HG03064 (cell line): ENCODE data around the gene MAP2K2.
"Not testable (repeated sequence)": the region's sequence is repeated elsewhere in the genome, so short reads cannot be mapped to it uniquely, and the experiment has no call there.

Source experiments
- ATAC-seq: cut with Tn5 transposase; IDR thresholded peaks from one replicate; pipeline ENCODE4 v1.9.1; 2021; ENCODE audit warnings: low read depth; ENCODE audit not compliant: unreplicated experiment

The MAP2K2 gene

DNA sequence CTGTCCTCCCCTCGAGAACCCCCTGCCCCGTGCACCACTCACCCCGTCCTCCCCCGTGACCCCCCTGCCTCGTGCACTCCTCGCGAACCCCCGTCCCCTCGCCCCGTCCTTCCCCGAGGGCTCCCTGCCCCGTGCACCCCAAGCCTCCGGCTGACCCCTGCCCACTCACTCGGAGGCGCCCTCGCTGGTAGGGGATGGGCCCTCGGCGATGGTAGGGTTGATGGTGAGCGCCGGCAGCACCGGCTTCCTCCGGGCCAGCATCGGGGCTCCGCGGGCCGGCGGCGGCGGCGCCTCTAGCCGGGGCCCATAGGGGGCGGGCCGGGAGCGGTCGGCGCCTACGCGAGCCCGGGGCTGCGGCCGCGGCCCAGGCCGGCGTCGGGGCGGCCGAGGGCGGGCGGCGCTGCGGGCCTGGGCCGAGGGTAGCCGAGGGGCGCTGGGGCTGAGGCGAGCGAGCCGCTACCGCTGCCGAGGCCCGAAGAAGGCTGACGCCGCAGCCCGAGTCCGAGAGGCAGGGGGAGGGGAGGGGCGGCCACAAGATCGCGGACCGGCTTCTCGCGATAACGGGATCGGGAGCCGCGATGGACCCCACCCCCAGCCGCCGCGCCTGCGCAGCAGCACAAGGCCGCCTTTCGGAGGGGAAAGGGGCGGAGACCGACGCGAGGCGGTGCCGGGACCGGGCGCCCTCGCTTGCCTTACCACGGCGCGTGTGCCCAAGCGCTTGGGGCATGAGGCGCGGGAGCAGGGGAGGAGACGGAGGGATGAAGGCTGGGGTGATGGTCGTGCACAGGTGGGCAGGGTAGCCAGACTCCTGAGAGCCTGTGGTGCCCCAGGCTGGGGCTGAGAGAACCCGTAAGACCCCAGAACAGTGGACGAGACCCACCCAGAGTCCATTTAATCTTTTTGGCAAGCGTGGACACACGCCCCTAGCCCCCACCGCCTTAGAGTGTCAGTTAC lies at the start of gene MAP2K2:
Gene MAP2K2, minus strand, starts transcription at position 508 of the 954 bp plus-strand sequence. Its CDS starts 247 bp downstream, at position 261.
- ATAC-seq: no peak

DNA sequence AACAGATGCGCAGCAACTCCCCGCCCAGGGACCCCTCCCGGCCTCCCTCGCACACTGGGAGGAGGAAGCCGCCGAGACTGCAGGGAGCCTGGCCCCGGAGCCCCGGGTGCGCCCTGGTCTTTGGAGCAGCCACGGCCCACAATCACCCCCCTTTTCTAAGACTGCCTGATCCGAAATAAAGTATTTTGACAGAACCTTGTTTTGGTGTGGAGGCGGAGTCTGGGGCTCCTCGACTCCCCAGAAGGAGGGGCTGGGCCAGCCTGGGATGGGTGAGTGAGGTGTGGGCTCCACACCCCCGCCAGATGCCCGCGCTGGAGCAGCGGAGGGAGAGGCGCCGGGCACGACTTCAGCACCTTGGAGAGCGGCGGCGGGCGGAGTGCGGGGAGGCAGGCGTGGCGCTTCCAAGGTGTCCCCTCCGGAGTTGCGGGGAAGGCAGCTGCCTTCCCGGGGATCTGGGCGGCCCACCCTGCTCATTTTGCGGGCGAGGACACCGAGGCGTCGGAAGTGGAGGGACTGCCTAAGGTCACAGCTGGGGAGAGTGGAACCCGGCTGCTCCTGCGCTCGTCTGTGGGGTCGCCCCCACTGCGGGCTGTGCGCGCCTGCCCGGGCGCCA lies 49.0 kb upstream of the MAP2K2 start:
- ATAC-seq: no peak

GRCh38 chr19:4171676-4172075 lies 47.8 kb upstream of the MAP2K2 start:
- ATAC-seq: no peak

DNA sequence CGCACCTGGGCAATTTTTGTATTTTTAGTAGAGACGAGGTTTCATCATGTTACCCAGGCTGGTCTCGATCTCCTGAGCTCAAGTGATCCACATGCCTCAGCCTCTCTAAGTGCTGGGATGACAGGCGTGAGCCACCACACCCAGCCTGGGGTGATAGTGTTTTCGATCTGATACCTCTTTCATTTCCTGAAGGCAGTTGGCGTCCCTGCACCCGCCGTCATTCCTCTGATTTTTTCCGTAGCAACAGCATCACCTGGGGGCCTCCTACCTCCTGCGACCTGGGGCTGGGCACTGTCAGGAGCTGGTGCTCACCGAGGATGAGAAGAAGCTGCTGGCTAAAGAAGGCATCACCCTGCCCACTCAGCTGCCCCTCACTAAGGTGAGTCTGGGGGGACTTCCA lies 40.3 kb upstream of the MAP2K2 start:
- ATAC-seq: no peak

- no peak for ATAC-seq
Observed at GRCh38 chr19:4161415-4162077, 37.6 kb upstream of the MAP2K2 start.

DNA sequence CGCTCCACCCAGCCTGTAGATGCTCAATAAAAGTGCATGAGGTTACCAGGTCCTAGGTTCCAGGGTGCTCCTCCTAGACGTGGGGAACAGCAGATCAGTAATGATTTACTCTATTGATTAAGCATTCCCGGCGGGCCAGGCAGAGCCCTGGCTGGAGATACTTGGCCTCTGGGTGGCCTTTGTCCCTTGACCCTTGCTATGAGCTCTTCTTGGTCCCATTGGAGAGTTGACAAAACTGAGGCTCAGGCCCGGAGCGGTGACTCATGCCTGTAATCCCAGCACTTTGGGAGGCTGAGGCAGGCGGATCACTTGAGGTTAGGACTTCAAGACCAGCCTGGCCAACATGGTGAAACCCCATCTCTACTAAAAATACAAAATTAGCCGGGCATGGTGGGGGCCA lies 34.0 kb upstream of the MAP2K2 start:
- ATAC-seq: not testable (repeated sequence)

- ATAC-seq: no peak
Observed at GRCh38 chr19:4157164-4157563, 33.2 kb upstream of the MAP2K2 start.

- ATAC-seq: no peak
Observed at GRCh38 chr19:4154571-4155312, 30.8 kb upstream of the MAP2K2 start.

- no peak for ATAC-seq
Observed at GRCh38 chr19:4152241-4152998, 28.5 kb upstream of the MAP2K2 start.

GRCh38 chr19:4151623-4152022 lies 27.7 kb upstream of the MAP2K2 start:
- ATAC-seq: no peak

DNA sequence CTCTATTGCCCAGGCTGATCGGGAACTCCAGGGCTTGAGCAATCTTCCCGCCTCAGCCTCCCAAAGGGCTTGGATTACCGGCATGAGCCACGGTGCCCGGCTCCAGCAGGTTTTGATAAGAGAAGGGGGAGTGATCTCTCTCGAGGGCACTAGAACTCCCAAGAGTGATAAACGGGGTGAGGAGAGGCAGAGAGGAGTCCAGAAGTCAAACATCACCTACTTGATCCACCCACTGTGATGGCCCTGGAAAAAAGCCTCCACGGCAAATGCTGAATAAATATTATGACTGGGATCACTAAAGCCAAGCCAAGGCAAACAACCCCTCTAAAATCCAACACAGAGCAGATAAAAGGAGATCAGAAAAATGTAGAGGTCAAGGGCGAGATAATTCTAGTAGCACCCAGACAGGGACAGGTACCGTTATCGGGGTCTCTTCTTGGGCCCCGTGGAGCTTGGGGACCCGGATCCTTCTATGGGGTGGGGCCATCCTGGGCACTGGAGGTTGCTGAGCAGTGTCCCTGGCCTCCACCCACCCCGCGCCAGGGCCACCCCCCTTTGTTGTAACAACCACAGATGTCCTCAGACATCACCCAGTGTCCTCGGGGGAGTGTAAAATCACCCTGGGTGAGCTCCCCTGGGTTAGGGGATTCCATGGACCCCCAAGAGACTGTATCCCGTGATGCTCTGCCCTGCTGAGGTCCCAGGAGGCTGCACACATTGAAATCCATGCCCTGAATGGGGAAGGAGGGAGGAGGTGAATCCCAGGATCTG lies 25.8 kb upstream of the MAP2K2 start:
- ATAC-seq: no peak

- ATAC-seq: no peak
Observed at GRCh38 chr19:4144666-4145249, 20.8 kb upstream of the MAP2K2 start.

DNA sequence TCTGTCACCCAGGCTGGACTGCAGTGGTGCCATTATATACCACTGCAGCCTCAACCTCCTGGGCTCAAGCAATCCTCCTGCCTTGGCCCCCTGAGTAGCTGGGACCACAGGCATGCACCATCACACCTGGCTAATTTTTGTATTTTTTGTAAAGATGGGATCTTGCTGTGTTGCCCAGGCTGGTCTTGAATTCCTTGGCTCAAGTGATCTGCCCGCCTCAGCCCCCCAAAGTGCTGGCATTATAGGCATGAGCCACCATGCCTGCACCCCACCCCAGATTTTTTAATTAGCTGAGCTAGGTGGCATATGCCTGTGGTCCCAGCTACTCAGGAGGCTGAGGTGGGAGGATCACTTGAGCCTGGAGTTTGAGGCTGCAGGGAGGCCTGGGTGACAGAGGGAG lies 19.0 kb upstream of the MAP2K2 start:
- ATAC-seq: not testable (repeated sequence)

DNA sequence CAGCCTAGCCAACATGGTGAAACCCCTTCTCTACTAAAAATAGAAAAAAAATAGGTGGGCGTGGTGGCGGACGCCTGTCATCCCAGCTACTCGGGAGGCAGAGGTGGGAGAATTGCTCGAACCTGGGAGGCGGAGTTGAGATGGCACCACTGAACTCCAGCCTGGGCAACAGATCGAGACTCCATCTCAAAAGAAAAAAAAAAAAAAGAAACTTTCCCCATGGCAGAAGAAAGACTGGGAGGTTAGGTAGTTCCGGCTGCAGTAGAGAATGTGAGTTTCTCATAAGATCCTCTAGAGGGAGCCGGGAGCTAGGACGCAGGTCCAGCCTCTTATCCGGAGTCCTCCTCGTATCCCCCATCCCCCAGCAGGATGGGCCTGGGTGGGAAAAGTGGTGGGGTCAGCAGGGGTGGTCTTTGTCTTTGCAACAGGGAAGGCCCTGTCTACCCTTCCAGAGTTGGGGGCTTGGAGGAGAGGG lies 16.4 kb upstream of the MAP2K2 start:
- ATAC-seq: no peak

DNA sequence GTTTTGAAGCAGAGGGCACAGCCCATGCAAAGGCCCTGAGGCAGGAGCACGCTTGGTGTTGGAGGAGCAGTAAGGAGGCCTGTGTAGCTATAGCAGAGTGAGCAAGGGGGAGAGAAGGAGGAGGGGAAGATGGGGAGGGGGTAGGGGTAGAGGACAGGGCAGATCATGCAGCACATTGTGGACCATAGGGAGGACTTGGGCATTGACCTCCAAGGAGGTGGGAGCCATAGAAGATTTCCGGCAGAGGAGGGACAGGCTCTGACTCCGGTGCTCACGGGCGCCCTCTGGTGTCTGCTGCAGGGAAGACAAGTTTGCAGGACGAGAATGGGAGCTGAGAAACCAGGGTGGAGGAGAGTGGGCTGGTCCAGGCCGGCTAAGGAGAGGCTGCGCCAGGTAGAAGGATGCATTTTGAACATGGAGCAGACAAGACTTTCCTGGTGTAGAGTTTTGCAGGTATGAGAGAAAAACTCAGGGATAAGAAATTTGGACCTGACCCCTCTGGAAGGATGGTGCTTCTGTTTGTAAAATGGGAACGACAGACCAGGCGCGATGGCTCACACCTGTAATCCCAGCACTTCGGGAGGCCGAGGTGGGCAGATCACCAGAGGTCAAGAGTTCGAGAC lies 15.8 kb upstream of the MAP2K2 start:
- ATAC-seq: no peak

GRCh38 chr19:4138445-4138844 lies 14.5 kb upstream of the MAP2K2 start:
- ATAC-seq: no peak

GRCh38 chr19:4136680-4137088 lies 12.8 kb upstream of the MAP2K2 start:
- ATAC-seq: no peak

- not testable (repeated sequence) for ATAC-seq
Observed at GRCh38 chr19:4135386-4135785, 11.5 kb upstream of the MAP2K2 start.
